Hindlimb muscle (tissue), 1 donor: ENCODE results near the gene PTPN4. TPM values are rescaled to one million over a fixed set of nuclear protein-coding genes. Genes with fewer than 3 reads are reported as not detected.

Experiments used
- DNase-seq: peaks from one replicate; pipeline ENCODE4 v3.0.0-alpha.2; 2013
- polyA plus RNA-seq: library from polyadenylated mRNA; unstranded; fragments of 120-200 nt; gene quantifications from one replicate; pipeline ENCODE4 v1.2.1, GENCODE V29; 2013; ENCODE audit not compliant: insufficient read length

The PTPN4 gene
- polyA plus RNA-seq, 1 donor, result 16.4 TPM

DNA sequence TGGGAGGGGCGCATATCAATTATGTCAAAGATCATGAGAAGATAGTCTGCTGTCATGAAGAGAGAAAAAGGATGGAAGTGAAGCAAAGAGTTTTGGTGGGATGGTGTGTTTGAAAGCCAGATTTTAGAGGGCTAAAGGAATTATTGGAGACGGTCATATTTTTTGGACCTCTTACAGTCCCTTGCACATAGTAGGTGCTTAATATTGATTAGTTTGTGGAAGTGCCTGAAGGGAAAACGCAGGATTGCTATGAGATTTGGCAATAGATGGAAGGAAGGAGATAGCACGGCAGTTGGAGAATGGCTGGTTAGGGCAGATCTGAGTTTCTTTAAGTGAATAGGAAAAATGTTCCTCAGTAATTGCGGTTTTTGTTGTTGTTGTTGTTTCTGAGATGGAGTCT, 269.1 kb downstream of the PTPN4 start:
- DNase-seq, result no peak

DNA sequence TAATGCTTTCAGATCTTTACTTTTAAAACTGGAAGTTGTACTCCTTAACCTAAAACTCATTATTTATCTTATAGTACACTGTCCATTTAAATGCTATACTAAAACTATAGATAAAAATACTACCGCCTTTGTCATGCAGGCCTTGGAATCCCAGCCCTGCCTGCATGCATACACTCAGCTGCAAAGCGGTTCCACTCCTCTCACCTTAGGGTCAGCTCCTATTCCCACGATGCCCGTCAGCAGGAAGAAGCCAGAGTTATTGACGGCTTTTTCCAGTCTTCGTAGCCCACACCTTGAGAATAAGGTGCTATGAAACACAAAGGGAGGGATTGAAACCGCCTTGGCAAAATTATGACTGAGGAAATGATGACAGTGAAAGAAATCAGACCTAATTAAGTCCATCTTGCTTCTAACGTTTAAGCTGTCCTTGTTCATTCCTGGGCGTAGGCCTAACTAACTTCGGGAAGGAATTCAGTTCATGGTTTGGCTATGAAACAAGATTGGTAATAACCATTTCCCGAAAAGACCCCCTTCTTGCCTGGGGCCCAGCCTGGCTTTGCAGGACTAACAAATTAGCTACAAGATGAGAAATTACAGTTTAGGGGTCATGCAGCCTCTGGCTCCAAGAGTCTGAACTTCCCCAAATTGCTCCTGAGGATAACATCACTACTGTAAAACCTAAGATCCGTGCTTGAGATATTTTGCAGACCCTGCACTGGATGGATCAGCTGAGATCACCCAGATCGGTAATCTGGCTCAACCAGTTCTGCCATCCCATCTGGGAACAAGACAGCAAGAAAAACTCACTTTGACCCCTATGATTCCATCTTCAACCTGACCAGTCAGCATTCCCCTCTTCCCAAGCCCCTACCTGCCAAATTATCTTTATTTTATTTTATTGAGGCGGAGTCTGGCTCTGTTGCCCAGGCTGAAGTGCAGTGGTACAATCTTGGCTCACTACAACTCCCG, 270.2 kb downstream of the PTPN4 start:
- no peak for DNase-seq

DNA sequence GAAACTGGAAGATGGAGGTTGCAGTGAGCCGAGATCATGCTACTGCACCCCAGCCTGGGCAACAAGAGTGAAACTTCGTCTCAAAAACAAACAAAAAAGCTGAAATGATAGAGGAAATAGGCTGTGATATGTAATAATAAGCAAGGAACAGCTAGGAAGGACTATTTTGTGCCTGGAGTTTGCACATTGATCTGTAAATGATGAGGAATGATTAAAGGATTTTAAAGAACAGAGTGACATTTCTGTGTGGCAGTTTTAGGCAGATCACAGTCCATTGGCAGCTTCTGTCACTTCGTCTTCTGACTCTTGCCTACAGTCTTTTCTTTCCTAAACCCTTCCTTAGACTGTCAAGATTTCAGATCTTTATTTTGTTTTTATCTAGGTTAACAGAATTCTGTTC, 272.6 kb downstream of the PTPN4 start:
- DNase-seq, result no peak

Other genes with a start within 250 kb of the PTPN4 start
- gene SCTR, start 235.4 kb upstream of the PTPN4 start, polyA plus RNA-seq, result 3.7 TPM
- 0.15 TPM for gene CFAP221, start 215.5 kb upstream of the PTPN4 start, polyA plus RNA-seq
- gene TMEM177, start 80.7 kb upstream of the PTPN4 start, polyA plus RNA-seq, result 10.5 TPM